ENCODE results near the gene CCDC172. TPM values are rescaled to one million over a fixed set of nuclear protein-coding genes. Genes with fewer than 3 reads are reported as not detected.

The CCDC172 gene
- total and polyA plus RNA-seq, 2 of the 13 experiments (the other 11 are each of a cell fraction or from before 2014, with no cell fraction given): not detected

GRCh38 chr10:116316503-116316902 is 7.7 kb upstream of the CCDC172 start:
- H2AFZ ChIP-seq (ENCODE audit: low read length): no peak overlapping the region
- ATAC-seq (no peak), DNase-seq (ENCODE audit: low spot score) (no peak), FAIRE-seq (no peak)
- no peaks in the 10 kb centered on the region for H3K79me2 ChIP-seq (ENCODE audit: insufficient read depth, low read length)
- CTCF ChIA-PET (ENCODE audit: low intra/inter-chr PET ratio, low total read pairs): no interaction called here
- BruUV-seq (replicated peaks): no TSS peak
- in situ Hi-C loops (cut with HindIII; ENCODE audit: extremely low pct_ligation_motif_present, low pct_unique_long_range_greater_than_20kb) (no loop called here), intact Hi-C loops (cut with micrococcal nuclease; ENCODE audit: unreplicated experiment) (no loop called here)
- no peak overlapping the region for H3K9ac ChIP-seq (ENCODE audit: insufficient read depth, low read depth, low read length)
- H3K4me1 ChIP-seq (ENCODE audit: insufficient read depth, low read length): no peaks in the 10 kb centered on the region
- TF ChIP-seq ZZZ3 (CRISPR knock-in tag; IDR thresholded peaks at IDR 0.05; ENCODE audit: borderline replicate concordance) (no peak), GATAD1 (CRISPR knock-in tag; IDR thresholded peaks at IDR 0.05) (no peak), TP53 (CRISPR knock-in tag; conservative IDR thresholded peaks at IDR 0.05) (no peak), ZNF780A (CRISPR knock-in tag; IDR thresholded peaks at IDR 0.05) (no peak), TEAD2 (CRISPR knock-in tag; IDR thresholded peaks at IDR 0.05) (no peak), HMG20A (CRISPR knock-in tag; IDR thresholded peaks at IDR 0.05; ENCODE audit: borderline replicate concordance) (no peak), MEIS2 (CRISPR knock-in tag; IDR thresholded peaks at IDR 0.05) (no peak), HNRNPK (IDR thresholded peaks at IDR 0.05; ENCODE audit: low read depth, low read length, poor library complexity, severe bottlenecking) (no peak), ZNF775 (CRISPR knock-in tag; IDR thresholded peaks at IDR 0.05; ENCODE audit: borderline replicate concordance) (no peak), ZNF138 (CRISPR knock-in tag; IDR thresholded peaks at IDR 0.05; ENCODE audit: low read depth) (no peak), DMTF1 (CRISPR knock-in tag; IDR thresholded peaks at IDR 0.05) (no peak), EZH2 (conservative IDR thresholded peaks at IDR 0.05; ENCODE audit: low read depth, low read length) (no peak), ZBTB43 (CRISPR knock-in tag; conservative IDR thresholded peaks at IDR 0.05) (no peak), NR2F1 (CRISPR knock-in tag; IDR thresholded peaks at IDR 0.05) (no peak)
- no peaks in the 10 kb centered on the region for H3K27me3 ChIP-seq (ENCODE audit: control insufficient read depth in 1 of 2, insufficient read depth in 2 of 2, low read length in 2 of 2)
- 2% methylated on average over 2 of the region's 2 CpGs for WGBS (ENCODE audit: low lambda C conversion rate)
- no peaks in the 10 kb centered on the region for H3K9me3 ChIP-seq (ENCODE audit: low read length)
- H3K27ac ChIP-seq (ENCODE audit: extremely low read length, insufficient read depth, low read length): no peak overlapping the region
- H3K4me3 ChIP-seq (replicated peaks in 1 of 3; ENCODE audit: insufficient read depth in 1 of 3, low read depth in 2 of 3, low read length in 3 of 3): no peak overlapping the region
- no peak overlapping the region for H3K4me2 ChIP-seq (ENCODE audit: low read depth, low read length)
- no peaks in the 10 kb centered on the region for H3K36me3 ChIP-seq (replicated peaks in 1 of 2; ENCODE audit: control insufficient read depth in 1 of 2, insufficient read depth in 2 of 2, low read length in 2 of 2)
- no peaks in the 10 kb centered on the region for H4K20me1 ChIP-seq (ENCODE audit: insufficient read depth, low read length)
- POLR2A ChIA-PET: no interaction called here
